HEK293 (cell line): ENCODE measurements around the gene C8A.
A peak's percentile ranks its signal among the peaks of the same experiment; 100 is the strongest.

ENCODE experiments used
- CTCF ChIP-seq: fragments of 450-650 bp; formaldehyde crosslinking; IDR thresholded peaks from 2 replicates; pipeline ENCODE4 v1.5.1; 2016; ENCODE audit warnings: missing biosample characterization, missing genetic modification characterization
- SP3 ChIP-seq: fragments of 450-650 bp; formaldehyde crosslinking; IDR thresholded peaks from 2 replicates; pipeline ENCODE4 v1.5.1; 2016; ENCODE audit warnings: missing biosample characterization, missing genetic modification characterization
- ZBTB7A ChIP-seq: fragments of 450-650 bp; formaldehyde crosslinking; IDR thresholded peaks from 2 replicates; pipeline ENCODE4 v1.5.1; 2016; ENCODE audit warnings: low read depth, missing biosample characterization, missing genetic modification characterization
- ZNF670 ChIP-seq: fragments of 450-650 bp; formaldehyde crosslinking; IDR thresholded peaks from 2 replicates; pipeline ENCODE4 v1.5.1; 2016; ENCODE audit warnings: missing biosample characterization, missing genetic modification characterization, low read depth
- ZNF692 ChIP-seq: fragments of 450-650 bp; formaldehyde crosslinking; IDR thresholded peaks from 2 replicates; pipeline ENCODE4 v1.5.1; 2016; ENCODE audit warnings: missing biosample characterization, missing genetic modification characterization

- TF ChIP-seq ZNF670 (tag by site-specific recombination) (no peak), ZBTB7A (tag by site-specific recombination) (no peak), CTCF (peak; percentile 56), ZNF692 (tag by site-specific recombination) (no peak), SP3 (no peak)
Measured at GRCh38 chr1:56831871-56832693, 22.5 kb upstream of the C8A start.
